Measurements from ENCODE around the gene TSHR. TPM values are rescaled to one million over a fixed set of nuclear protein-coding genes. Genes with fewer than 3 reads are reported as not detected.
"Not testable (repeated sequence)": the region's sequence is repeated elsewhere in the genome, so short reads cannot be mapped to it uniquely, and the experiment has no call there.

TSHR gene
- total RNA-seq, 1 experiment from 2014 or later = not detected

- H3K36me3 ChIP-seq (ENCODE audit: insufficient read depth, low read length) = no peaks in the 10 kb centered on the region
- H3K27ac ChIP-seq (ENCODE audit: low read length) = peak overlapping the region; percentile 47
- H2AFZ ChIP-seq (ENCODE audit: low read length) = peak overlapping the region; percentile 80
- H3K27me3 ChIP-seq (ENCODE audit: low read length) = no peaks in the 10 kb centered on the region
- peak overlapping the region; percentile 73 for H3K9ac ChIP-seq (ENCODE audit: low read length)
- peak overlapping the region; percentile 83 for H3K4me2 ChIP-seq (ENCODE audit: low read depth, low read length, poor library complexity, severe bottlenecking)
- DNase-seq = peak; percentile 74
- H3K4me1 ChIP-seq (ENCODE audit: low read length) = peaks cover 30% of the 10 kb centered on the region
- no peaks in the 10 kb centered on the region for H4K20me1 ChIP-seq (ENCODE audit: insufficient read depth, low read depth, low read length)
- H3K9me2 ChIP-seq (replicated peaks; ENCODE audit: insufficient read depth, low read length) = no peaks in the 10 kb centered on the region
- H3K4me3 ChIP-seq (ENCODE audit: low read length) = peak overlapping the region; percentile 83
- H3K79me2 ChIP-seq (ENCODE audit: low read length) = peaks cover 31% of the 10 kb centered on the region
- no peaks in the 10 kb centered on the region for H3K9me3 ChIP-seq (ENCODE audit: low read length)
Observed at GRCh38 chr14:80942191-80942600, 13.2 kb upstream of the TSHR start.

- no peaks in the 10 kb centered on the region for H4K20me1 ChIP-seq (ENCODE audit: insufficient read depth, low read depth, low read length)
- H3K9me3 ChIP-seq (ENCODE audit: low read length) = no peaks in the 10 kb centered on the region
- H3K4me1 ChIP-seq (ENCODE audit: low read length) = peaks cover 27% of the 10 kb centered on the region
- no peaks in the 10 kb centered on the region for H3K9me2 ChIP-seq (replicated peaks; ENCODE audit: insufficient read depth, low read length)
- no peak for DNase-seq
- no peaks in the 10 kb centered on the region for H3K27me3 ChIP-seq (ENCODE audit: low read length)
- H3K27ac ChIP-seq (ENCODE audit: low read length) = no peak overlapping the region
- no peak overlapping the region for H2AFZ ChIP-seq (ENCODE audit: low read length)
- peaks cover 14% of the 10 kb centered on the region for H3K79me2 ChIP-seq (ENCODE audit: low read length)
- H3K36me3 ChIP-seq (ENCODE audit: insufficient read depth, low read length) = no peaks in the 10 kb centered on the region
- H3K4me2 ChIP-seq (ENCODE audit: low read depth, low read length, poor library complexity, severe bottlenecking) = no peak overlapping the region
- H3K4me3 ChIP-seq (ENCODE audit: low read length) = no peak overlapping the region
- H3K9ac ChIP-seq (ENCODE audit: low read length) = no peak overlapping the region
Observed at GRCh38 chr14:80944861-80945617, 10.4 kb upstream of the TSHR start.

DNA sequence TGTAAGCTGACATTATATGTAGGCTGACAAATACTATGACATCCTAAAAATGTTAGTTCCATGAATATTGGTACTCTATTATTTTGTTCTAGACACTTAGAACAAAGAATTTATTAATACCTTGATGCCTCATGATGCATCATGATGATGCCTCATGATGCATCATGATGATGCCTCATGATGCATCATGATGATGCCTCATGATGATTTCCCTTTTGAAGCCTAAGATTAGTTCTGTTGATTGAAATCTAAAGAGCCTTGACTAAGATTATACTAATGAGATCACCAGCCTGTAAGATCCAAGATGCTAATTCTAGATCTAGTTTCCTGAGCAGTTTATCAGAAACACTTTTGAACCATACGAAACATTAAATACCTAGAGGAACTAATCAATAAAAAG is 9.2 kb upstream of the TSHR start:
- Histone ChIP-seq H4K20me1 (ENCODE audit: insufficient read depth, low read depth, low read length) (no peaks in the 10 kb centered on the region), H3K9me2 (replicated peaks; ENCODE audit: insufficient read depth, low read length) (no peaks in the 10 kb centered on the region), H3K4me3 (ENCODE audit: low read length) (no peak overlapping the region), H3K27ac (ENCODE audit: low read length) (no peak overlapping the region), H3K9ac (ENCODE audit: low read length) (no peak overlapping the region), H2AFZ (ENCODE audit: low read length) (no peak overlapping the region), H3K79me2 (ENCODE audit: low read length) (peaks cover 3% of the 10 kb centered on the region), H3K36me3 (ENCODE audit: insufficient read depth, low read length) (no peaks in the 10 kb centered on the region), H3K4me1 (ENCODE audit: low read length) (peaks cover 18% of the 10 kb centered on the region), H3K4me2 (ENCODE audit: low read depth, low read length, poor library complexity, severe bottlenecking) (no peak overlapping the region), H3K9me3 (ENCODE audit: low read length) (no peaks in the 10 kb centered on the region), H3K27me3 (ENCODE audit: low read length) (no peaks in the 10 kb centered on the region)
- no peak for DNase-seq

DNA sequence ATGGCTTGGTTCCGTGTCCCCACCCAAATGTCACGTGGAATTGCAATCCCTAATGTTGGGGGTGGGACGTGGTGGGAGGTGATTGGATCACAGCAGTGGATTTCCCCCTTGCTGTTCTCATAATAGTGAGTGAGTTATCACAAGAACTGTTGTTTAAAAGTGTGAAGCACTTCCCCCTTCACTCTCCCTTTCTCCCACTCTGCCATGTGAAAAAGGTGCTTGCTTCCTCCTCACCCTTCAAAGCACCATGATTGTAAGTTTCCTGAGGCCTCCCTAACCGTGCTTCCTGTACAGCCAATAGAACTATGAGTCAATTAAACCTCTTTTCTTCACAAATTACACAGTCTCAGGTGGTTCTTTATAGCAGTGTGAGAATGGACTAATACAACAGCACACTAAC is 8.6 kb upstream of the TSHR start:
- Histone ChIP-seq H3K9ac (ENCODE audit: low read length) (no peak overlapping the region), H3K36me3 (ENCODE audit: insufficient read depth, low read length) (no peaks in the 10 kb centered on the region), H3K4me3 (ENCODE audit: low read length) (no peak overlapping the region), H3K4me2 (ENCODE audit: low read depth, low read length, poor library complexity, severe bottlenecking) (no peak overlapping the region), H3K4me1 (ENCODE audit: low read length) (peaks cover 18% of the 10 kb centered on the region), H3K27ac (ENCODE audit: low read length) (no peak overlapping the region), H3K9me2 (replicated peaks; ENCODE audit: insufficient read depth, low read length) (no peaks in the 10 kb centered on the region), H3K9me3 (ENCODE audit: low read length) (no peaks in the 10 kb centered on the region), H2AFZ (ENCODE audit: low read length) (no peak overlapping the region), H4K20me1 (ENCODE audit: insufficient read depth, low read depth, low read length) (no peaks in the 10 kb centered on the region), H3K27me3 (ENCODE audit: low read length) (no peaks in the 10 kb centered on the region), H3K79me2 (ENCODE audit: low read length) (no peaks in the 10 kb centered on the region)
- no peak for DNase-seq

DNA sequence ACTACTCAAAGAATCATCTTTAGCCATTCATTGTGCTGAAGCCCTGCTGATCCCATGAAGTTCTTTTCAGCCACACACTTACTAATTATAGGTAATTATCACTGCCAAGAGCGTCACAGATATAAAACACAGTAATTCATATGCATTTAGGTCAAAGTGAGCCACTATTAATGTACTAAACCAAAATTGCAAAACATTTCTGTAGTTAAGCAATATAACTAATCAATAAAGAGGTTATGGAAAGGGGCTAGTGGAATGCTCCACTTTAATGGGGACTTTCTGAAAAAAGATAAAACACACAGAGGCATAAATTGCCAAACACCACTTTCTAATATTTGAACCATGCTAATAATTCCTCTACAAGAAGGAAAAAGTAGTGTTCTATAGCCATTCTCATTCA is 7.1 kb upstream of the TSHR start:
- Histone ChIP-seq H3K9me2 (replicated peaks; ENCODE audit: insufficient read depth, low read length) (no peaks in the 10 kb centered on the region), H3K36me3 (ENCODE audit: insufficient read depth, low read length) (no peaks in the 10 kb centered on the region), H3K4me1 (ENCODE audit: low read length) (peaks cover 6% of the 10 kb centered on the region; the same call in 1 of the 2 replicates), H3K4me2 (ENCODE audit: low read depth, low read length, poor library complexity, severe bottlenecking) (no peak overlapping the region), H3K9me3 (ENCODE audit: low read length) (no peaks in the 10 kb centered on the region), H3K27ac (ENCODE audit: low read length) (no peak overlapping the region), H4K20me1 (ENCODE audit: insufficient read depth, low read depth, low read length) (no peaks in the 10 kb centered on the region), H2AFZ (ENCODE audit: low read length) (no peak overlapping the region), H3K27me3 (ENCODE audit: low read length) (no peaks in the 10 kb centered on the region), H3K9ac (ENCODE audit: low read length) (no peak overlapping the region), H3K79me2 (ENCODE audit: low read length) (no peaks in the 10 kb centered on the region), H3K4me3 (ENCODE audit: low read length) (no peak overlapping the region)
- no peak for DNase-seq

DNA sequence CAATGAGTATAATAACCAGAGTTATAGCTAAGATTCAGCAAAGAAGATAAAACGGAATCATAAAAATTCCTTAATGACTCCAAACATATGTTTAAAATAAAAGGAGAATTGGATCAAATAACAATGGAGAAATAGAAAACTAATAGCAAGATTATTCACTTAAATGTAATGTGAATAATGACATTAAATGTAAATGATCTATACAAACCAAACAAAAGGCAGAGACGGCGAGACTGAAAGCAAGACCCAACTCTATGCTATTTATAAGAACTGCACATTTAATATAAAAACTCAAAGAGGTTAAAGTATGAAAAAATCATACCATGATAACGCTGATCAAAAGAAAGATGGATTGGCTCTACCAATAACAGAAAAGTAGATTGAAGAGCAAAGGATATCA is 3.9 kb upstream of the TSHR start:
- Histone ChIP-seq H3K36me3 (ENCODE audit: insufficient read depth, low read length) (no peaks in the 10 kb centered on the region), H3K27me3 (ENCODE audit: low read length) (no peaks in the 10 kb centered on the region), H3K27ac (ENCODE audit: low read length) (no peak overlapping the region), H3K9me3 (ENCODE audit: low read length) (no peaks in the 10 kb centered on the region), H3K9me2 (replicated peaks; ENCODE audit: insufficient read depth, low read length) (no peaks in the 10 kb centered on the region), H3K4me3 (ENCODE audit: low read length) (no peak overlapping the region), H2AFZ (ENCODE audit: low read length) (no peak overlapping the region), H3K4me2 (ENCODE audit: low read depth, low read length, poor library complexity, severe bottlenecking) (no peak overlapping the region), H3K9ac (ENCODE audit: low read length) (no peak overlapping the region), H3K79me2 (ENCODE audit: low read length) (no peaks in the 10 kb centered on the region), H3K4me1 (ENCODE audit: low read length) (peaks cover 12% of the 10 kb centered on the region), H4K20me1 (ENCODE audit: insufficient read depth, low read depth, low read length) (no peaks in the 10 kb centered on the region)
- no peak for DNase-seq

- H4K20me1 ChIP-seq (ENCODE audit: insufficient read depth, low read depth, low read length) = not testable (repeated sequence)
- peaks cover 22% of the 10 kb centered on the region for H3K4me1 ChIP-seq (ENCODE audit: low read length)
Observed at GRCh38 chr14:80953211-80953610, 2.2 kb upstream of the TSHR start.

DNA sequence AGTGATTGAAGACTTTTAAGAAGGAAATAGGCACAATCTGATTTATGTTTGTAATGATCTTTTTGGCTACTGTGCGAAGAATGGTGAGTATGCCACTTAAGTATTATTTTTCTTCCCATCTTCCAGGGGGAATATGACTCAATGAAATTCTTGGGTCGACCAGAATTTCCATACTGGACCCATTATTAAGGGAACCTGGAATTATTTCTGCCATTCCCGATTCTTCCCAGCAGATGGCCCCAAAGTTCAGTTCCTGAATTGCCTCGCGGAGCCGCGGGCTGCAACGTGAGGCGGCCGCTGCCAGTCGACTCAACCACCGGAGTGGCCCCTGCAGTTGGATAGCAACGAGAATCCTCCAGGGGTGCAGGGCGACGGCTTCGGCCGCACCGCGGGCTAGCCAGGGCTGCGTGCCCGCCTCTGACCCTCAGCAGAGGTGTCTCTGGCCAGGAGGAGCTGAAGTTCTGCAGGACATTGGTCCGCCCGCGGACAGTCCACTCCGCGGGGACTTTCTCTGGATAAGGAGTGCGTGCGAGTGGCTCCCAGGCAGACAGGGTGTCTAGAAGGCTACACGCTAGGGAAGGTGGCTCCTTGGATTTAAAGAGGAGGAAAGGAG is 628 bp upstream of the TSHR start:
- Histone ChIP-seq H3K27me3 (ENCODE audit: low read length) (no peaks in the 10 kb centered on the region), H3K9me2 (replicated peaks; ENCODE audit: insufficient read depth, low read length) (no peaks in the 10 kb centered on the region), H3K4me2 (ENCODE audit: low read depth, low read length, poor library complexity, severe bottlenecking) (peak overlapping the region; percentile 65), H3K4me3 (ENCODE audit: low read length) (peak overlapping the region; percentile 60), H3K9me3 (ENCODE audit: low read length) (no peaks in the 10 kb centered on the region), H3K79me2 (ENCODE audit: low read length) (no peaks in the 10 kb centered on the region), H3K36me3 (ENCODE audit: insufficient read depth, low read length) (no peaks in the 10 kb centered on the region), H2AFZ (ENCODE audit: low read length) (peak overlapping the region; percentile 62; the same call in 1 of the 2 replicates), H3K9ac (ENCODE audit: low read length) (peak overlapping the region; percentile 46), H3K27ac (ENCODE audit: low read length) (no peak overlapping the region), H4K20me1 (ENCODE audit: insufficient read depth, low read depth, low read length) (no peaks in the 10 kb centered on the region), H3K4me1 (ENCODE audit: low read length) (peaks cover 24% of the 10 kb centered on the region)
- peak; percentile 92 for DNase-seq

More at GRCh38 chr14:80953211-80953610, 2.2 kb upstream of the TSHR start:
- DNase-seq; H3K27ac ChIP-seq (ENCODE audit: low read length); H2AFZ ChIP-seq (ENCODE audit: low read length); H3K4me2 ChIP-seq (ENCODE audit: low read depth, low read length, poor library complexity, severe bottlenecking); H3K9ac ChIP-seq (ENCODE audit: low read length); H3K79me2 ChIP-seq (ENCODE audit: low read length); H3K4me3 ChIP-seq (ENCODE audit: low read length); H3K9me2 ChIP-seq (replicated peaks; ENCODE audit: insufficient read depth, low read length); H3K9me3 ChIP-seq (ENCODE audit: low read length); H3K27me3 ChIP-seq (ENCODE audit: low read length); H3K36me3 ChIP-seq (ENCODE audit: insufficient read depth, low read length): not testable (repeated sequence)
